Activated T-cell treated with anti-CD3 and anti-CD28 coated beads, Interleukin-2, amount 50 U/mL, for 72 hours (primary cell): ENCODE measurements around the gene CFAP90. TPM values are rescaled to one million over a fixed set of nuclear protein-coding genes. Genes with fewer than 3 reads are reported as not detected.

ENCODE experiments used
- ATAC-seq, 2 donors: fragments of 150-1000 bp; cut with Tn5 transposase; replicated peaks in 1 of 2; 2 replicates each; pipeline ENCODE4 v1.10.0; 2021; ENCODE audit warnings: moderate library complexity in 2 of 2, mild to moderate bottlenecking in 1 of 2
- DNase-seq, 2 donors: peaks; one replicate each; pipeline ENCODE4 v3.0.0; 2021 to 2022; ENCODE audit warnings: mixed read lengths in 1 of 2
- H3K27ac Mint-ChIP-seq: one replicate; pipeline ENCODE4 v1.8.0; 2022; ENCODE audit warnings: mild to moderate bottlenecking, moderate library complexity, mixed read lengths
- H3K27me3 Mint-ChIP-seq: one replicate; pipeline ENCODE4 v1.8.0; 2022; ENCODE audit warnings: low read depth, mixed read lengths
- H3K36me3 Mint-ChIP-seq, 2 donors: one replicate each; pipeline ENCODE4 v1.8.0; 2022; ENCODE audit warnings: mixed read lengths in 2 of 2, mild to moderate bottlenecking in 1 of 2; ENCODE audit not compliant: insufficient read depth in 2 of 2
- H3K4me1 Mint-ChIP-seq: one replicate; pipeline ENCODE4 v1.8.0; 2022; ENCODE audit warnings: low read depth, mixed read lengths
- H3K4me3 Mint-ChIP-seq, 2 donors: one replicate each; pipeline ENCODE4 v1.8.0; 2022; ENCODE audit warnings: mild to moderate bottlenecking in 2 of 2, mixed read lengths in 2 of 2, moderate library complexity in 2 of 2
- H3K9me3 Mint-ChIP-seq, 2 donors: one replicate each; pipeline ENCODE4 v1.8.0; 2022; ENCODE audit warnings: mixed read lengths in 2 of 2
- total RNA-seq, 2 donors: library from RNA; stranded (reverse); gene quantifications; one replicate each; pipeline ENCODE4 v1.2.3, GENCODE V29; 2022

Gene CFAP90
- total RNA-seq, 2 donors from 2014 or later, result not detected

DNA sequence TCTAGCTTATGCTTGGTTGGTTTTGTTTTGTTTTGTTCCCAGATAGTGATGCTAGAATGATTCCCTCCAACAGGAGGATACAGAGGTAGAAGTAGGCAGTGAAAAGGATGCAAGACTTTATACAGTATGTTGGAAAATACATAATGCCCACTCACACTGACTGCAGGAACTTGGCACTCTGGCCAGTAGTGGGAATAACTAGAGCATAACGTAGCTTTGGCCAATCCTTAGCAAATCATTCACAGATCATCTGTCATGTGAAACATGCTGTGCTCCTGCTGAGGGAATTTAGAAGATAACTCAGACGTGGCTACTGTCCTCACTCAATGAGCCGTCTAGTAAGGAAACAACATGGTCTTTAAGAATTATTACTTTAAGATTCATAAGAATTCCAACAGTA, 13.5 kb downstream of the CFAP90 start:
- Mint-ChIP-seq H3K27me3 (peaks cover 9% of the 10 kb centered on the region), H3K27ac (no peak overlapping the region), H3K9me3 (peaks cover 0 to 2% of the 10 kb centered on the region in 2 donors), H3K36me3 (no peaks in the 10 kb centered on the region), H3K4me1 (no peaks in the 10 kb centered on the region), H3K4me3 (no peak overlapping the region)
- ATAC-seq, result no peak
- DNase-seq, result no peak

- no peak overlapping the region for H3K4me3 Mint-ChIP-seq
- H3K27ac Mint-ChIP-seq, result no peak overlapping the region
- peaks cover 8% of the 10 kb centered on the region for H3K27me3 Mint-ChIP-seq
- no peaks in the 10 kb centered on the region for H3K4me1 Mint-ChIP-seq
- H3K9me3 Mint-ChIP-seq, result peaks cover 0 to 2% of the 10 kb centered on the region in 2 donors
- ATAC-seq, result no peak
- DNase-seq, result no peak
- H3K36me3 Mint-ChIP-seq, result no peaks in the 10 kb centered on the region
Measured at GRCh38 chr5:7834982-7835381, 16.0 kb downstream of the CFAP90 start.

GRCh38 chr5:7828269-7828668, 22.7 kb downstream of the CFAP90 start:
- Mint-ChIP-seq H3K4me3 (no peak overlapping the region), H3K27ac (no peak overlapping the region), H3K27me3 (peaks cover 11% of the 10 kb centered on the region), H3K36me3 (no peaks in the 10 kb centered on the region), H3K9me3 (no peaks in the 10 kb centered on the region), H3K4me1 (no peaks in the 10 kb centered on the region)
- ATAC-seq (no peak), DNase-seq (no peak)

GRCh38 chr5:7827610-7828009, 23.3 kb downstream of the CFAP90 start:
- Mint-ChIP-seq H3K4me3 (no peak overlapping the region), H3K27ac (no peak overlapping the region), H3K36me3 (no peaks in the 10 kb centered on the region), H3K9me3 (no peaks in the 10 kb centered on the region), H3K27me3 (peaks cover 11% of the 10 kb centered on the region), H3K4me1 (no peaks in the 10 kb centered on the region)
- DNase-seq, result no peak
- no peak for ATAC-seq

GRCh38 chr5:7825630-7826029, 25.3 kb downstream of the CFAP90 start:
- H3K27ac Mint-ChIP-seq, result no peak overlapping the region
- H3K9me3 Mint-ChIP-seq, result no peaks in the 10 kb centered on the region
- no peak for DNase-seq
- no peaks in the 10 kb centered on the region for H3K36me3 Mint-ChIP-seq
- H3K4me3 Mint-ChIP-seq, result no peak overlapping the region
- H3K27me3 Mint-ChIP-seq, result peaks cover 19% of the 10 kb centered on the region
- ATAC-seq, result no peak
- H3K4me1 Mint-ChIP-seq, result peaks cover 6% of the 10 kb centered on the region

- DNase-seq (no peak), ATAC-seq (no peak)
- H3K9me3 Mint-ChIP-seq, result no peaks in the 10 kb centered on the region
- H3K4me3 Mint-ChIP-seq, result no peak overlapping the region
- H3K27ac Mint-ChIP-seq, result no peak overlapping the region
- peaks cover 6% of the 10 kb centered on the region for H3K4me1 Mint-ChIP-seq
- H3K27me3 Mint-ChIP-seq, result peaks cover 19% of the 10 kb centered on the region
- H3K36me3 Mint-ChIP-seq, result no peaks in the 10 kb centered on the region
Measured at GRCh38 chr5:7824995-7825394, 25.9 kb downstream of the CFAP90 start.

DNA sequence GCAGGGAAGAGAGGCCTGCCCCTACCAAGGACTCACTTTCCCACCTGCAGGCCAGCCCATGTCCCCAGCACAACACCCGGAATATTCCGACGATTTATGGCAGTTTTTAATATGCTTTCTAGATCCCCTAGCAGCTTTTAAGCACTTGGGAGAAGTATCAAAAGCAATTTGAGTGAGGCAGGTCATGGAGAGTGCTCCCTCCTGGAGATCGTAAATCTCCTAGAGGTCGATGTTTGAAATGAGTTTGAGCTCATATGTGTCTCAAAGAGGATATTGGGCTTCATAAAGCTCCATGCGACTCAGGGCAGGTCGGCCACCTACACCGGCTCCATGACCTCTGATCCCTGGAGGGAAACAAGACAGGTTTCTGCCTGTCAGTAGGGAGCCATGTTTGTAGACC, 27.3 kb downstream of the CFAP90 start:
- H3K36me3 Mint-ChIP-seq, result no peaks in the 10 kb centered on the region
- peaks cover 26% of the 10 kb centered on the region for H3K27me3 Mint-ChIP-seq
- H3K4me3 Mint-ChIP-seq, result no peak overlapping the region
- H3K4me1 Mint-ChIP-seq, result peaks cover 6% of the 10 kb centered on the region
- no peaks in the 10 kb centered on the region for H3K9me3 Mint-ChIP-seq
- H3K27ac Mint-ChIP-seq, result no peak overlapping the region
- ATAC-seq (no peak), DNase-seq (no peak)

DNA sequence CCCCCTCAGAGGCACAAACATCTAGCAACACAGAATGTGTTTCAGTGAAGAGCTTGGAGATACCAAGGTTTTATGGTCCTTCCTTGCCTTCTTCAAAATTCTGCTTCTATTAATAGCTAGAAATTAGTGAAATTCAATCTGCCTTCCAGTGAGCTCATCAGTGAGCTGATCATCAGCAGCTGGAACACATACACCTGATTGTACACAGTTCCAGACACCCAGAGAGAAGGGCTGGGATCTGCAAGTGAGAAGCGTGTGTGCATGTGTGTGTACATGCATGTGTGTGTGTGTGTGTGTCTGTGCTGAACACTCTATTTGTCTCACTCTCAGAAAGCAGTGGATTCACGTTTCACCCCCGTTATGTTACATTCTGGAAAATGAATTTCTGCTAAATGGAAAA, 28.5 kb downstream of the CFAP90 start:
- Mint-ChIP-seq H3K4me1 (peaks cover 6% of the 10 kb centered on the region), H3K36me3 (no peaks in the 10 kb centered on the region), H3K4me3 (no peak overlapping the region), H3K27me3 (peaks cover 26% of the 10 kb centered on the region), H3K27ac (no peak overlapping the region), H3K9me3 (no peaks in the 10 kb centered on the region)
- no peak for ATAC-seq
- DNase-seq, result no peak

GRCh38 chr5:7816535-7816901, 34.4 kb downstream of the CFAP90 start:
- DNase-seq (no peak), ATAC-seq (peak in 1 of 2 donors; percentile 27)
- Mint-ChIP-seq H3K27ac (no peak overlapping the region), H3K27me3 (peaks cover 47% of the 10 kb centered on the region), H3K4me1 (peaks cover 1% of the 10 kb centered on the region), H3K4me3 (no peak overlapping the region), H3K9me3 (no peaks in the 10 kb centered on the region), H3K36me3 (no peaks in the 10 kb centered on the region)

DNA sequence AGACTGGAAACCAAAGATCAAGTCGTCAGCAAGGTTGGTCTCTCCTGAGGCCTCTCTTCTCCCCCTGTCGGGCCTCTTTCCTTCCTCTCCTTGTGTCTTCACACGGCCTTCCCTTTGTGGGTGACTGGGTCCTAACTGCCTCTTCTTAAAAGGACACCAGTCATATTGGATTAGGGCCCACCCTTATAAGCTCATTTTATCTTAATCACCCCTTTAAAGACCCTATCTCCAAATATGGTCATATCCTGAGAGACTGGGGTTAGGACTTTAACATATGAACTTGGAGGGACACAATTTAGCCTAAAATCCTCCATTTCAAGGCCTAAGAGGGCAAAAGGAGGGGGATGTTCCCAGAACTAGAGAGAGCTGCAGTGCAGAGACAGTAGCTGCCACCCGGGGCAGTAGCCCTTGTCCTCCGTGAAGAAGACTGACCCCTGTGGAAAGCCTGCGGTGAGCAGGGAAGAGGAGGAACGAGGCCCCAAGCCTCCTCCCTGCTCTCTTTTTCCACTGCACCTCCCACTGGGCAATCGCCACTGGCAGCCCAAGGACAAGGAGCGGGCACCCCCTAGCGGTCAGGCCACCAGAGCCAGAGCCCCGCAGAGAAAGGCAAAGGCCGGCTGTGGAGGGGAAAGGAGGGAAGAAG, 34.9 kb downstream of the CFAP90 start:
- Mint-ChIP-seq H3K9me3 (no peaks in the 10 kb centered on the region), H3K27ac (no peak overlapping the region), H3K27me3 (peaks cover 46% of the 10 kb centered on the region), H3K4me1 (no peaks in the 10 kb centered on the region), H3K36me3 (no peaks in the 10 kb centered on the region), H3K4me3 (no peak overlapping the region)
- DNase-seq (peak; percentile 72), ATAC-seq (peak; percentile 80 to 84)

DNA sequence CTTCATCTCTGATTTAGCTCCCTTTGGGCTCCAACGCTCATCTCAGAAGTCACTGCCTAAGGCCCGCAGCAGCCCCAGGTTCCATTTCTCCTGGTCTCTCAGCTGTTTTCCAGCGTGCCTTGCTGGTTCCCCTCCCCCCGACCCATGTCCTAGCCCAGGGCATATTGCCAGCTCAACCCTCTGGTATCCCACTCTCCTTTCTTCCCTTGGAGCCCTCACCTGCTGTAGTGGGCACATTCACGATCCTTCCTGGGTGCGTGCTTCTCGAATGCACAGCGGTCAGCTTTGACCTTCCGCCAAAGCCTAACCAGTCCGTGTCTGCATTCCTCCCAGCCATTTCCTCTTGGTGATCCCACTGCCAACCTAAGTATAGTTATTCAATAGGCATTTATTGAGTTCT, 36.1 kb downstream of the CFAP90 start:
- ATAC-seq (no peak), DNase-seq (no peak)
- no peaks in the 10 kb centered on the region for H3K36me3 Mint-ChIP-seq
- no peaks in the 10 kb centered on the region for H3K9me3 Mint-ChIP-seq
- H3K4me3 Mint-ChIP-seq, result no peak overlapping the region
- H3K27me3 Mint-ChIP-seq, result peaks cover 56% of the 10 kb centered on the region
- H3K4me1 Mint-ChIP-seq, result no peaks in the 10 kb centered on the region
- H3K27ac Mint-ChIP-seq, result no peak overlapping the region

- Mint-ChIP-seq H3K27ac (no peak overlapping the region), H3K4me1 (no peaks in the 10 kb centered on the region), H3K4me3 (no peak overlapping the region), H3K9me3 (no peaks in the 10 kb centered on the region), H3K27me3 (peaks cover 48% of the 10 kb centered on the region), H3K36me3 (no peaks in the 10 kb centered on the region)
- ATAC-seq (no peak), DNase-seq (no peak)
Measured at GRCh38 chr5:7813576-7813975, 37.4 kb downstream of the CFAP90 start.

GRCh38 chr5:7813007-7813406, 37.9 kb downstream of the CFAP90 start:
- no peak for ATAC-seq
- Mint-ChIP-seq H3K9me3 (no peaks in the 10 kb centered on the region), H3K36me3 (no peaks in the 10 kb centered on the region), H3K4me3 (no peak overlapping the region), H3K4me1 (no peaks in the 10 kb centered on the region), H3K27ac (no peak overlapping the region), H3K27me3 (peaks cover 48% of the 10 kb centered on the region)
- DNase-seq, result no peak

GRCh38 chr5:7811715-7812114, 39.2 kb downstream of the CFAP90 start:
- H3K27me3 Mint-ChIP-seq, result peaks cover 45% of the 10 kb centered on the region
- H3K4me3 Mint-ChIP-seq, result no peak overlapping the region
- H3K36me3 Mint-ChIP-seq, result no peaks in the 10 kb centered on the region
- no peaks in the 10 kb centered on the region for H3K9me3 Mint-ChIP-seq
- DNase-seq (no peak), ATAC-seq (no peak)
- H3K27ac Mint-ChIP-seq, result no peak overlapping the region
- H3K4me1 Mint-ChIP-seq, result no peaks in the 10 kb centered on the region
